Measurements from ENCODE around the gene F5.

F5 gene

GRCh38 chr1:169511316-169512005, 74.8 kb downstream of the F5 start:
- TF ChIP-seq CTCF (IDR thresholded peaks at IDR 0.05), result no peak

- TF ChIP-seq CTCF (IDR thresholded peaks at IDR 0.05), result no peak
These were observed 76.2 kb downstream of the F5 start for GRCh38 chr1:169510060-169510459.

GRCh38 chr1:169509354-169509753, 76.9 kb downstream of the F5 start:
- TF ChIP-seq CTCF (IDR thresholded peaks at IDR 0.05), result peak; percentile 51; the same call in 1 of the 2 replicates

- TF ChIP-seq CTCF (IDR thresholded peaks at IDR 0.05), result no peak
These were observed 77.6 kb downstream of the F5 start for GRCh38 chr1:169508432-169509338.

GRCh38 chr1:169507413-169507812, 78.9 kb downstream of the F5 start:
- no peak for TF ChIP-seq CTCF (IDR thresholded peaks at IDR 0.05)

GRCh38 chr1:169499807-169500206, 86.5 kb downstream of the F5 start:
- no peak for TF ChIP-seq CTCF (IDR thresholded peaks at IDR 0.05)

GRCh38 chr1:169497317-169497716, 89.0 kb downstream of the F5 start:
- no peak for TF ChIP-seq CTCF (IDR thresholded peaks at IDR 0.05)
